Sigmoid colon (tissue), 4 donors: Measurements from ENCODE around the gene LPIN3.

Experiments
- EP300 ChIP-seq, 4 donors: sonication (generic); formaldehyde crosslinking; IDR thresholded peaks; one replicate each; pipeline ENCODE4 v1.6.1; 2017; ENCODE audit warnings: antibody characterized with exemption in 4 of 4
- POLR2A ChIP-seq, 2 donors: fragments of 450-650 bp; IDR thresholded peaks; one replicate each; pipeline ENCODE4 v1.6.1; 2016; ENCODE audit warnings: antibody characterized with exemption in 2 of 2, mild to moderate bottlenecking in 2 of 2, moderate library complexity in 2 of 2
- POLR2AphosphoS5 ChIP-seq, 4 donors: sonication (generic); formaldehyde crosslinking; IDR thresholded peaks; one replicate each; pipeline ENCODE4 v1.6.1; 2017; ENCODE audit warnings: antibody characterized with exemption in 4 of 4
- TF ChIP-seq, protein P1 (sequence below), 4 experiments: fragments of 450-650 bp in 3 of 4; fragments of 200-600 bp in 1 of 4; IDR thresholded peaks; one replicate each; pipeline ENCODE4 v1.5.1; 2016 to 2019; ENCODE audit warnings: antibody characterized with exemption in 4 of 4, mild to moderate bottlenecking in 3 of 4, moderate library complexity in 2 of 4

GRCh38 chr20:41392871-41393704, 52.5 kb downstream of the LPIN3 start:
- TF ChIP-seq, protein P1, sequence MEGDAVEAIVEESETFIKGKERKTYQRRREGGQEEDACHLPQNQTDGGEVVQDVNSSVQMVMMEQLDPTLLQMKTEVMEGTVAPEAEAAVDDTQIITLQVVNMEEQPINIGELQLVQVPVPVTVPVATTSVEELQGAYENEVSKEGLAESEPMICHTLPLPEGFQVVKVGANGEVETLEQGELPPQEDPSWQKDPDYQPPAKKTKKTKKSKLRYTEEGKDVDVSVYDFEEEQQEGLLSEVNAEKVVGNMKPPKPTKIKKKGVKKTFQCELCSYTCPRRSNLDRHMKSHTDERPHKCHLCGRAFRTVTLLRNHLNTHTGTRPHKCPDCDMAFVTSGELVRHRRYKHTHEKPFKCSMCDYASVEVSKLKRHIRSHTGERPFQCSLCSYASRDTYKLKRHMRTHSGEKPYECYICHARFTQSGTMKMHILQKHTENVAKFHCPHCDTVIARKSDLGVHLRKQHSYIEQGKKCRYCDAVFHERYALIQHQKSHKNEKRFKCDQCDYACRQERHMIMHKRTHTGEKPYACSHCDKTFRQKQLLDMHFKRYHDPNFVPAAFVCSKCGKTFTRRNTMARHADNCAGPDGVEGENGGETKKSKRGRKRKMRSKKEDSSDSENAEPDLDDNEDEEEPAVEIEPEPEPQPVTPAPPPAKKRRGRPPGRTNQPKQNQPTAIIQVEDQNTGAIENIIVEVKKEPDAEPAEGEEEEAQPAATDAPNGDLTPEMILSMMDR (IDR thresholded peaks at IDR 0.05) = no peak
- no peak for TF ChIP-seq EP300 (IDR thresholded peaks at IDR 0.05)
- TF ChIP-seq POLR2AphosphoS5 (IDR thresholded peaks at IDR 0.05) = peak in 3 of 4 donors; percentile 25 to 53 (median 31)
- no peak for TF ChIP-seq POLR2A (IDR thresholded peaks at IDR 0.05)
